PFSK-1 (cell line): ENCODE results near the gene ORM1.

ENCODE experiments used
- FOXP2 ChIP-seq: optimal IDR thresholded peaks from 2 replicates; pipeline ENCODE3; 2011; ENCODE audit warnings: borderline replicate concordance, control low read depth, inconsistent platforms; ENCODE audit not compliant: insufficient read depth; ENCODE audit errors: extremely low read length, extremely low read depth
- POLR2AphosphoS5 ChIP-seq: IDR thresholded peaks from 2 replicates; pipeline ENCODE4 v1.6.1; 2012; ENCODE audit warnings: low read depth, mild to moderate bottlenecking, control low read depth, low read length, moderate library complexity
- SIN3A ChIP-seq: IDR thresholded peaks from 2 replicates; pipeline ENCODE4 v1.6.1; 2012; ENCODE audit warnings: mild to moderate bottlenecking, low read length, moderate library complexity, borderline replicate concordance; ENCODE audit not compliant: insufficient read depth

DNA sequence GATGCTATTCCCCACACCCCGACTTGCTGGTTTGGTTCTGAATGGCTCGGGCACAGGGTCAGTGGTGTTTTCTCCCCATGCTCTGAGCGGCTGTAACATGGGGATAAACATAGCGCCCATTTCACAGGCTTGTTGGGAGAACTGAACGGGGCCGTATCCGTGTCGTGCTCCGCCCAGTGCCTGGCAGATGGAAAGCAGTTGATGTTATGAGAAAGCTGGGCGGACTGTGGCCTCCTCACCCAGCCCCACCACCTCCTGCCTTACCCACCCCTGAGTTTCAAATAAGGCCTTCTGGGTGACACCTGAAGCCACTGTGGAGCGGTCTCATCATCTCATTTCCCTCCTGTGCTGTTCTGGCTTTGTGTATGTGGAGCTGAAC lies 21.3 kb downstream of the ORM1 start:
- TF ChIP-seq POLR2AphosphoS5: no peak
- no peak for TF ChIP-seq SIN3A
- TF ChIP-seq FOXP2: no peak
